Upper lobe of left lung (tissue), 4 donors: ENCODE results near the gene PRSS56.

Source experiments
- CTCF ChIP-seq, 6 experiments: fragments of 450-650 bp in 4 of 6; fragments of 200-600 bp in 2 of 6; sonication (generic) in 2 of 6; IDR thresholded peaks; one replicate each; pipeline ENCODE4 v1.5.1; 2016 to 2019; ENCODE audit warnings: antibody characterized with exemption in 6 of 6
- EP300 ChIP-seq, 4 donors: sonication (generic); formaldehyde crosslinking; IDR thresholded peaks; one replicate each; pipeline ENCODE4 v1.5.1; 2017; ENCODE audit warnings: antibody characterized with exemption in 4 of 4, control low read depth in 2 of 4
- POLR2AphosphoS5 ChIP-seq, 2 donors: sonication (generic); formaldehyde crosslinking; IDR thresholded peaks; one replicate each; pipeline ENCODE4 v1.5.1; 2017; ENCODE audit warnings: antibody characterized with exemption in 2 of 2

DNA sequence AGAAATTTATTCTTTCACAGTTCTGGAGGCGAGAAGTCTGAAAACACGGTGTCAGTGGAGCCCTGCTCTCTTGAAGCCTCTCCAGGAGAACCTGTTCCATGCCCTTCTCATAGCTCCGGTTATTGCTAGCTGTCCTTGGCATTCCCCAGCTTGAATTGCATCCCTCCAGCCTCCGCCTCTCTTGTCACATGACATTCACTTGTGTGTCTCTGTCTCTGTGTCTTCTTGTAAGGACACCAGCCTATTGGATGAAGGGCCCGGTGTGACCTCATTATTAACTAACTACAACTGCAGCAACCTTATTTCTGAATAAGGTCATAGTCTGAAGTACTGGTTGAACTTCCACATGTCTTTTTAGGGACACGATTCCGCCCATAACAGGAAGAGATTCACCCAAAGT is 4.5 kb upstream of the PRSS56 start:
- TF ChIP-seq CTCF (IDR thresholded peaks at IDR 0.05) (no peak), POLR2AphosphoS5 (IDR thresholded peaks at IDR 0.05) (no peak), EP300 (IDR thresholded peaks at IDR 0.05) (no peak)
